ENCODE measurements around the gene ASS1. TPM values are rescaled to one million over a fixed set of nuclear protein-coding genes. Genes with fewer than 3 reads are reported as not detected.

ASS1 gene
- total RNA-seq, 1 experiment from 2014 or later = 83.0 TPM

DNA sequence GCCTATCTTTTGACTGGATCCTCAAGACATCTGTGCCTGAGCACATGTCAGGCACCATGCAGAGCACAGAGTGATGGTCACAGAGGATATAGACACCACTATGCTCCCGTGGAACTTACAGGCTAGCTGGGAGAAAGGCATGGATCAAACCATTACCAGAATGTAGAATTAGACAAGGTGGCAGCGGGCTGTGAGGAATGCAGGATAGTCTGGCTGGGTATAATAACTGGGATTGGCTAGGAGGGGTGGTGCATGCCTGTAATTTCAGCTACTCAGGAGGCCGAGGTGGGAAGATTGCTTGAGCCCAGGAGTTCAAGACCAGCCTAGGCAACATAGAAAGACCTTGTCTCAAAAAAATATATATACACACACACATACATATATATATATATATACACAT, 50.3 kb downstream of the ASS1 start:
- Histone ChIP-seq H3K79me2 (ENCODE audit: low read length) (no peaks in the 10 kb centered on the region), H2AFZ (ENCODE audit: low read length) (no peak overlapping the region), H3K4me3 (ENCODE audit: low read length) (no peak overlapping the region), H3F3A (ENCODE audit: low read length, unreplicated experiment) (no peaks in the 10 kb centered on the region), H3K36me3 (ENCODE audit: low read depth, low read length) (no peaks in the 10 kb centered on the region), H3K9me3 (ENCODE audit: low read length) (no peaks in the 10 kb centered on the region), H3K27me3 (ENCODE audit: low read length) (no peaks in the 10 kb centered on the region), H3K4me1 (ENCODE audit: insufficient read depth, low read length) (peaks cover 7% of the 10 kb centered on the region), H3K27ac (ENCODE audit: low read length) (no peak overlapping the region), H3K9ac (ENCODE audit: low read length) (no peak overlapping the region), H3K4me2 (ENCODE audit: low read length) (no peak overlapping the region), H4K20me1 (ENCODE audit: low read length) (no peaks in the 10 kb centered on the region), H3K9me2 (replicated peaks; ENCODE audit: low read length) (no peaks in the 10 kb centered on the region)
- ChIA-PET CTCF (no interaction called here), POLR2A (ENCODE audit: unreplicated experiment) (no interaction called here)
- TF ChIP-seq, protein P1, sequence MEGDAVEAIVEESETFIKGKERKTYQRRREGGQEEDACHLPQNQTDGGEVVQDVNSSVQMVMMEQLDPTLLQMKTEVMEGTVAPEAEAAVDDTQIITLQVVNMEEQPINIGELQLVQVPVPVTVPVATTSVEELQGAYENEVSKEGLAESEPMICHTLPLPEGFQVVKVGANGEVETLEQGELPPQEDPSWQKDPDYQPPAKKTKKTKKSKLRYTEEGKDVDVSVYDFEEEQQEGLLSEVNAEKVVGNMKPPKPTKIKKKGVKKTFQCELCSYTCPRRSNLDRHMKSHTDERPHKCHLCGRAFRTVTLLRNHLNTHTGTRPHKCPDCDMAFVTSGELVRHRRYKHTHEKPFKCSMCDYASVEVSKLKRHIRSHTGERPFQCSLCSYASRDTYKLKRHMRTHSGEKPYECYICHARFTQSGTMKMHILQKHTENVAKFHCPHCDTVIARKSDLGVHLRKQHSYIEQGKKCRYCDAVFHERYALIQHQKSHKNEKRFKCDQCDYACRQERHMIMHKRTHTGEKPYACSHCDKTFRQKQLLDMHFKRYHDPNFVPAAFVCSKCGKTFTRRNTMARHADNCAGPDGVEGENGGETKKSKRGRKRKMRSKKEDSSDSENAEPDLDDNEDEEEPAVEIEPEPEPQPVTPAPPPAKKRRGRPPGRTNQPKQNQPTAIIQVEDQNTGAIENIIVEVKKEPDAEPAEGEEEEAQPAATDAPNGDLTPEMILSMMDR (conservative IDR thresholded peaks at IDR 0.05; ENCODE audit: low read depth, low read length) = no peak
- TF ChIP-seq EZH2phosphoT487 (IDR thresholded peaks at IDR 0.05; ENCODE audit: borderline replicate concordance, low read length) = no peak
- no peak for TF ChIP-seq EZH2 (IDR thresholded peaks at IDR 0.05; ENCODE audit: low read length, unreplicated experiment)
- no peak for DNase-seq
- intact Hi-C loops (cut with micrococcal nuclease) = no loop called here
- no peak for ATAC-seq
- no TSS peak for BruUV-seq (replicated peaks)

DNA sequence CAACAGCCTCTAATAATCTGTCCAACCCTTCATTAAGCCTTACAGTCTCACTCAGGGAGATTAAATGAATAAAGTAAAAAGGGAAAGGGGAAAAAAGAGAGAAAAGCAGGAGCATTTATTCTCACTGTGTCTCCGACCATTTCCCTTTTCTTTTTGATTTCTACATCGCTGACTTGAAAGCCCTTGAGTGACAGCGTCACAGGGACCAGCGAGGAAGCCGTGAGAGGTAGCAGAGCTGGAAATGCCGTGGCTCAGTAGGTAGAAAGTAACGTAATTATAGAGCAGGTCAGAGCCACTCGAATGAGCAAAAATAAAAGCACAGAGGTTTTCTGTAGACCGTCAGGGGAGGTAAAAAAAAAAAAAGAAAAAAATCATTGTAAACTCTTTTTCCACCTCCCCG, 52.4 kb downstream of the ASS1 start:
- H4K20me1 ChIP-seq (ENCODE audit: low read length) = no peaks in the 10 kb centered on the region
- no peak overlapping the region for H3K4me3 ChIP-seq (ENCODE audit: low read length)
- no peaks in the 10 kb centered on the region for H3K27me3 ChIP-seq (ENCODE audit: low read length)
- no peak overlapping the region for H3K4me2 ChIP-seq (ENCODE audit: low read length)
- ATAC-seq (no peak), DNase-seq (no peak)
- TF ChIP-seq, protein P1 (conservative IDR thresholded peaks at IDR 0.05; ENCODE audit: low read depth, low read length) = no peak
- TF ChIP-seq EZH2phosphoT487 (IDR thresholded peaks at IDR 0.05; ENCODE audit: borderline replicate concordance, low read length) = no peak
- TF ChIP-seq EZH2 (IDR thresholded peaks at IDR 0.05; ENCODE audit: low read length, unreplicated experiment) = no peak
- no peaks in the 10 kb centered on the region for H3K36me3 ChIP-seq (ENCODE audit: low read depth, low read length)
- no peaks in the 10 kb centered on the region for H3K9me3 ChIP-seq (ENCODE audit: low read length)
- H3K9me2 ChIP-seq (replicated peaks; ENCODE audit: low read length) = no peaks in the 10 kb centered on the region
- no peaks in the 10 kb centered on the region for H3F3A ChIP-seq (ENCODE audit: low read length, unreplicated experiment)
- H3K4me1 ChIP-seq (ENCODE audit: insufficient read depth, low read length) = peaks cover 16% of the 10 kb centered on the region
- BruUV-seq (replicated peaks) = no TSS peak
- intact Hi-C loops (cut with micrococcal nuclease) = no loop called here
- H3K27ac ChIP-seq (ENCODE audit: low read length) = no peak overlapping the region
- H3K9ac ChIP-seq (ENCODE audit: low read length) = no peak overlapping the region
- CTCF ChIA-PET = no interaction called here
- H3K79me2 ChIP-seq (ENCODE audit: low read length) = no peaks in the 10 kb centered on the region
- POLR2A ChIA-PET (ENCODE audit: unreplicated experiment) = no interaction called here
- H2AFZ ChIP-seq (ENCODE audit: low read length) = no peak overlapping the region

DNA sequence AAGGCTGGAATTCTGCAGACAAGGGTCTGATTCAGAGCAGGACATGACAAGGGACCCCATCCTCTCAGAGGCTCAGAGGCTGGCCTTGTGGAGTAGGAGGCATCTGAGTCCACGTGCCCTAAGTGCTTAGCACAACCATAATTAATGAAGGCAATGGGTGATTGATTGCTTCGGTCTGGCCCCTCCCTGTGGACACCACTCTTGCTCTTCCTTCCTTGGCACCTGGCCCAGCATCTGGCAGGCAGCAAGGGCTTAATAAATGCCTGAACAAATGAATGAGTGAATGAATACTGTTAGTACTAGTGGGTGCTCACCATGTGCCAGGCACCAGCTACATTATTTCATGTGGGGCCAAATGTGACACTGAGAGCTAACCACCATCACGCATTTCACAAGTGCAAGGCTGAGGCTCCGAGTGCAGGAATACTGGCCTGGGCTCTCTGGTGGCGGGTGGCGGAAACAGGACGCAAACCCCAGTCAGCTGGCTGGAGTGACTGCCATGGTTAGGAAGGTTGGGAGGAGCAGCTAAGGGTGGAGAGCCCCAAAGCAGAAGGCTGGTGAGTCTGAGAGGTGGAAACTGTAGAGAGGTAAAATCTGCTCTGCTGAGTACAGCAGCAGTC, 53.6 kb downstream of the ASS1 start:
- Histone ChIP-seq H3F3A (ENCODE audit: low read length, unreplicated experiment) (no peaks in the 10 kb centered on the region), H3K9me2 (replicated peaks; ENCODE audit: low read length) (no peaks in the 10 kb centered on the region), H2AFZ (ENCODE audit: low read length) (no peak overlapping the region), H3K79me2 (ENCODE audit: low read length) (no peaks in the 10 kb centered on the region), H3K4me1 (ENCODE audit: insufficient read depth, low read length) (peaks cover 16% of the 10 kb centered on the region), H3K9ac (ENCODE audit: low read length) (no peak overlapping the region), H3K36me3 (ENCODE audit: low read depth, low read length) (no peaks in the 10 kb centered on the region), H3K27me3 (ENCODE audit: low read length) (no peaks in the 10 kb centered on the region), H3K9me3 (ENCODE audit: low read length) (no peaks in the 10 kb centered on the region), H4K20me1 (ENCODE audit: low read length) (no peaks in the 10 kb centered on the region), H3K4me2 (ENCODE audit: low read length) (no peak overlapping the region), H3K4me3 (ENCODE audit: low read length) (no peak overlapping the region), H3K27ac (ENCODE audit: low read length) (no peak overlapping the region)
- TF ChIP-seq, protein P1 (conservative IDR thresholded peaks at IDR 0.05; ENCODE audit: low read depth, low read length) = no peak
- TF ChIP-seq EZH2 (IDR thresholded peaks at IDR 0.05; ENCODE audit: low read length, unreplicated experiment) = no peak
- TF ChIP-seq EZH2phosphoT487 (IDR thresholded peaks at IDR 0.05; ENCODE audit: borderline replicate concordance, low read length) = no peak
- intact Hi-C loops (cut with micrococcal nuclease) = no loop called here
- ChIA-PET POLR2A (ENCODE audit: unreplicated experiment) (no interaction called here), CTCF (no interaction called here)
- no peak for ATAC-seq
- no peak for DNase-seq
- BruUV-seq (replicated peaks) = no TSS peak
